HG03460 (cell line): ENCODE data around the gene RBM38.
A peak's percentile ranks its signal among the peaks of the same experiment; 100 is the strongest.

Source experiments
- ATAC-seq: cut with Tn5 transposase; IDR thresholded peaks from one replicate; pipeline ENCODE4 v1.9.1; 2021; ENCODE audit not compliant: unreplicated experiment

RBM38 gene

GRCh38 chr20:57449398-57450354, 58.5 kb downstream of the RBM38 start:
- no peak for ATAC-seq

GRCh38 chr20:57450419-57450818, 59.2 kb downstream of the RBM38 start:
- peak; percentile 84 for ATAC-seq

GRCh38 chr20:57450931-57451330, 59.7 kb downstream of the RBM38 start:
- peak; percentile 29 for ATAC-seq

GRCh38 chr20:57451431-57451794, 60.2 kb downstream of the RBM38 start:
- ATAC-seq, result no peak

- no peak for ATAC-seq
Observed at GRCh38 chr20:57451795-57452661, 60.8 kb downstream of the RBM38 start.

- ATAC-seq, result no peak
Observed at GRCh38 chr20:57455386-57455785, 64.2 kb downstream of the RBM38 start.

- ATAC-seq, result no peak
Observed at GRCh38 chr20:57456116-57456515, 64.9 kb downstream of the RBM38 start.

GRCh38 chr20:57457243-57458095, 66.3 kb downstream of the RBM38 start:
- no peak for ATAC-seq

GRCh38 chr20:57458400-57459160, 67.4 kb downstream of the RBM38 start:
- ATAC-seq, result no peak
